Panc1 (cell line): ENCODE results near the gene MYL5. TPM values are rescaled to one million over a fixed set of nuclear protein-coding genes. Genes with fewer than 3 reads are reported as not detected.
A peak's percentile ranks its signal among the peaks of the same experiment; 100 is the strongest.

ENCODE experiments used
- ATAC-seq: fragments of 200-7000 bp; cut with Tn5 transposase; 2 replicates; pipeline ENCODE4 v1.9.1; 2020; ENCODE audit warnings: mild to moderate bottlenecking, moderate library complexity
- BruUV-seq: library from RNA; stranded (reverse); fragments of 400-500 nt; replicated peaks from 2 replicates; lab custom pipeline; 2021; lab: Mats Ljungman, UMichigan
- CTCF ChIA-PET: fragments of 300-600 bp; sonication (Branson Sonifier 250); formaldehyde crosslinking; loops from one replicate; lab custom pipeline; 2022; ENCODE audit warnings: antibody characterized with exemption; lab: Charles Lee
- POLR2A ChIA-PET: fragments of 300-600 bp; sonication (Branson Sonifier 250); formaldehyde crosslinking; loops from one replicate; lab custom pipeline; 2022; ENCODE audit warnings: antibody characterized with exemption; lab: Charles Lee
- DNase-seq: peaks from one replicate; pipeline ENCODE4 v3.0.0-alpha.2; 2010; ENCODE audit warnings: low read depth, low spot score
- H3K27ac ChIP-seq: 2 replicates; pipeline ENCODE4 v1.5.1; 2011; ENCODE audit warnings: mild to moderate bottlenecking, low read length, inconsistent platforms
- H3K27me3 ChIP-seq: fragments of 200-500 bp; sonication (Bioruptor generic); 2 replicates; pipeline ENCODE4 v1.6.0; 2014; ENCODE audit warnings: low read length, inconsistent platforms; ENCODE audit not compliant: control insufficient read depth, insufficient read depth
- H3K36me3 ChIP-seq: fragments of 200-500 bp; sonication (Bioruptor generic); 2 replicates; pipeline ENCODE4 v1.5.1; 2014; ENCODE audit warnings: inconsistent platforms, mild to moderate bottlenecking, low read length, moderate library complexity; ENCODE audit not compliant: control insufficient read depth, insufficient read depth
- H3K4me1 ChIP-seq: 2 replicates; pipeline ENCODE4 v1.5.1; 2011; ENCODE audit warnings: inconsistent platforms, mild to moderate bottlenecking, low read length, moderate library complexity; ENCODE audit not compliant: control insufficient read depth, insufficient read depth
- H3K4me3 ChIP-seq, 2 experiments: 2 replicates each; pipeline ENCODE4 v1.5.1; 2011 to 2012; ENCODE audit warnings: low read depth in 2 of 2, low read length in 2 of 2, mild to moderate bottlenecking in 2 of 2, inconsistent platforms in 1 of 2, moderate library complexity in 1 of 2
- H3K9me3 ChIP-seq: fragments of 200-500 bp; sonication (Bioruptor generic); 2 replicates; pipeline ENCODE4 v1.5.1; 2014; ENCODE audit warnings: low read depth, mild to moderate bottlenecking, inconsistent platforms, low read length, moderate library complexity; ENCODE audit not compliant: control insufficient read depth, insufficient read depth
- POLR2AphosphoS5 ChIP-seq: IDR thresholded peaks from 2 replicates; pipeline ENCODE4 v1.6.1; 2012; ENCODE audit warnings: mild to moderate bottlenecking, low read depth, low read length, moderate library complexity
- SIN3A ChIP-seq: IDR thresholded peaks from 2 replicates; pipeline ENCODE4 v1.6.1; 2012; ENCODE audit warnings: low read depth, mild to moderate bottlenecking, low read length, moderate library complexity, borderline replicate concordance; ENCODE audit not compliant: insufficient read depth
- TCF7L2 ChIP-seq: IDR thresholded peaks from 2 replicates; pipeline ENCODE4 v1.6.1; 2011; ENCODE audit warnings: mild to moderate bottlenecking, low read depth, low read length, inconsistent platforms
- in situ Hi-C: cut with HindIII; loops from 2 replicates; pipeline ENCODE4 v1.10.0; 2016; ENCODE audit warnings: low sequenced_read_pairs, low pct_unique_long_range_greater_than_20kb
- intact Hi-C: fragments of 100-400 bp; cut with micrococcal nuclease; formaldehyde crosslinking; loops from one replicate; pipeline ENCODE4 v1.10.0; 2022; ENCODE audit not compliant: unreplicated experiment
- total RNA-seq: library from RNA; stranded (reverse); gene quantifications from one replicate; pipeline ENCODE4 v1.2.1, GENCODE V29; 2021; ENCODE audit not compliant: unreplicated experiment
- TF ChIP-seq, protein P1 (sequence below): fragments of 450-650 bp; IDR thresholded peaks from 2 replicates; pipeline ENCODE4 v1.5.1; 2017; ENCODE audit warnings: mild to moderate bottlenecking
- TF ChIP-seq, protein P2 (sequence below), 2 experiments: IDR thresholded peaks; 2 replicates each; pipeline ENCODE4 v1.6.1; 2011 to 2012; ENCODE audit warnings: low read depth in 2 of 2, control low read depth in 1 of 2, low read length in 1 of 2, mild to moderate bottlenecking in 1 of 2, moderate library complexity in 1 of 2; ENCODE audit not compliant: insufficient read depth in 1 of 2

The MYL5 gene
- total RNA-seq, 1 experiment from 2014 or later = 12.0 TPM

DNA sequence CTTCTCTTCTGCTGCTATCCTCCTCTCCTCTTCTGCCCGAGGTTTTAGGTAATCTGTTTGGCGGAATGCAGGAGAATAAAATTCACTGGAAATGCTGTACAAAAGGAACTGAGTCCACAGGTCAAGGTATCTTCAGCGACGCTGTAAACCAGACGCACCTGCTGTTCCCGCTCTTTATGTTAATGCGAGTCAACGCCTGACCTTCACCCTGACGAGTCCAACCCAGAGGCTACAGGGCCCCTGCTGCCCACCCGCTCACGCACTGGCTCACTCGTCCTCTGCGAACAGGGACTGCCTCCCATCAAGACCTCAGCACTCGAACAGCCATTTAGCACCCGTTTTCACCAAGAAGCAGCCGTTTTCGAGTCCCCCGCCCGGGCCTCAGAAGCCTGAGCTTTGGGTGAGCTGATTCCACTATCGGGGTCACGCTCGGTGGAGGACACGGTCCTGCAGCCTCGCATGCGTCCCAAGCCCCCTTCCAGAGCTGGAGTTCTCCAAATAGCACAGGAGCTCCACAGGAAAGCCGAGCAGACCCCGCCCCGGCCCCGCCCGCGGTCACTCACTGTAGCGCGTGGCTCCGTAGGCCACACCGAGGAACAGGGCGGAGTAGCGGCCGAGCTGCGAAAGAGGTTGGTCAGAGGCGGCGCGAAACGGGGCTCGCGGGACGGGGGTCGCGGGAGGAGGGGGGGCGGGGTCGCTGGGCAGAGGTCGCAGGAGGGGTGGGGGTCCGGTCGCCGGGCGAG lies 822 bp upstream of the MYL5 start:
- Histone ChIP-seq H3K4me3 (peak overlapping the region; percentile 80 to 84), H3K9me3 (no peaks in the 10 kb centered on the region), H3K27ac (peak overlapping the region; percentile 87), H3K4me1 (peaks cover 8% of the 10 kb centered on the region), H3K36me3 (peaks cover 10% of the 10 kb centered on the region), H3K27me3 (no peaks in the 10 kb centered on the region)
- BruUV-seq = no TSS peak
- in situ Hi-C loops (no loop called here), intact Hi-C loops (no loop called here)
- CTCF ChIA-PET = interaction anchor here (0.9 kb wide), 1 partner anchor 8 kb away, joined by 5 read pairs; no protein-coding TSS in a partner anchor
- peak; percentile 45 for ATAC-seq
- TF ChIP-seq, protein P1, sequence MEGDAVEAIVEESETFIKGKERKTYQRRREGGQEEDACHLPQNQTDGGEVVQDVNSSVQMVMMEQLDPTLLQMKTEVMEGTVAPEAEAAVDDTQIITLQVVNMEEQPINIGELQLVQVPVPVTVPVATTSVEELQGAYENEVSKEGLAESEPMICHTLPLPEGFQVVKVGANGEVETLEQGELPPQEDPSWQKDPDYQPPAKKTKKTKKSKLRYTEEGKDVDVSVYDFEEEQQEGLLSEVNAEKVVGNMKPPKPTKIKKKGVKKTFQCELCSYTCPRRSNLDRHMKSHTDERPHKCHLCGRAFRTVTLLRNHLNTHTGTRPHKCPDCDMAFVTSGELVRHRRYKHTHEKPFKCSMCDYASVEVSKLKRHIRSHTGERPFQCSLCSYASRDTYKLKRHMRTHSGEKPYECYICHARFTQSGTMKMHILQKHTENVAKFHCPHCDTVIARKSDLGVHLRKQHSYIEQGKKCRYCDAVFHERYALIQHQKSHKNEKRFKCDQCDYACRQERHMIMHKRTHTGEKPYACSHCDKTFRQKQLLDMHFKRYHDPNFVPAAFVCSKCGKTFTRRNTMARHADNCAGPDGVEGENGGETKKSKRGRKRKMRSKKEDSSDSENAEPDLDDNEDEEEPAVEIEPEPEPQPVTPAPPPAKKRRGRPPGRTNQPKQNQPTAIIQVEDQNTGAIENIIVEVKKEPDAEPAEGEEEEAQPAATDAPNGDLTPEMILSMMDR = no peak
- TF ChIP-seq SIN3A = no peak
- no peak for TF ChIP-seq POLR2AphosphoS5
- TF ChIP-seq TCF7L2 = no peak
- TF ChIP-seq, protein P2, sequence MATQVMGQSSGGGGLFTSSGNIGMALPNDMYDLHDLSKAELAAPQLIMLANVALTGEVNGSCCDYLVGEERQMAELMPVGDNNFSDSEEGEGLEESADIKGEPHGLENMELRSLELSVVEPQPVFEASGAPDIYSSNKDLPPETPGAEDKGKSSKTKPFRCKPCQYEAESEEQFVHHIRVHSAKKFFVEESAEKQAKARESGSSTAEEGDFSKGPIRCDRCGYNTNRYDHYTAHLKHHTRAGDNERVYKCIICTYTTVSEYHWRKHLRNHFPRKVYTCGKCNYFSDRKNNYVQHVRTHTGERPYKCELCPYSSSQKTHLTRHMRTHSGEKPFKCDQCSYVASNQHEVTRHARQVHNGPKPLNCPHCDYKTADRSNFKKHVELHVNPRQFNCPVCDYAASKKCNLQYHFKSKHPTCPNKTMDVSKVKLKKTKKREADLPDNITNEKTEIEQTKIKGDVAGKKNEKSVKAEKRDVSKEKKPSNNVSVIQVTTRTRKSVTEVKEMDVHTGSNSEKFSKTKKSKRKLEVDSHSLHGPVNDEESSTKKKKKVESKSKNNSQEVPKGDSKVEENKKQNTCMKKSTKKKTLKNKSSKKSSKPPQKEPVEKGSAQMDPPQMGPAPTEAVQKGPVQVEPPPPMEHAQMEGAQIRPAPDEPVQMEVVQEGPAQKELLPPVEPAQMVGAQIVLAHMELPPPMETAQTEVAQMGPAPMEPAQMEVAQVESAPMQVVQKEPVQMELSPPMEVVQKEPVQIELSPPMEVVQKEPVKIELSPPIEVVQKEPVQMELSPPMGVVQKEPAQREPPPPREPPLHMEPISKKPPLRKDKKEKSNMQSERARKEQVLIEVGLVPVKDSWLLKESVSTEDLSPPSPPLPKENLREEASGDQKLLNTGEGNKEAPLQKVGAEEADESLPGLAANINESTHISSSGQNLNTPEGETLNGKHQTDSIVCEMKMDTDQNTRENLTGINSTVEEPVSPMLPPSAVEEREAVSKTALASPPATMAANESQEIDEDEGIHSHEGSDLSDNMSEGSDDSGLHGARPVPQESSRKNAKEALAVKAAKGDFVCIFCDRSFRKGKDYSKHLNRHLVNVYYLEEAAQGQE (IDR thresholded peaks at IDR 0.05; ENCODE audit: insufficient read depth in 1 of 2, low read depth in 2 of 2, low read length in 1 of 2) = no peak
- POLR2A ChIA-PET = interaction anchor here (0.6 kb wide), 1 partner anchor 52 kb away, joined by 3 read pairs; no protein-coding TSS in a partner anchor
- no peak for DNase-seq

DNA sequence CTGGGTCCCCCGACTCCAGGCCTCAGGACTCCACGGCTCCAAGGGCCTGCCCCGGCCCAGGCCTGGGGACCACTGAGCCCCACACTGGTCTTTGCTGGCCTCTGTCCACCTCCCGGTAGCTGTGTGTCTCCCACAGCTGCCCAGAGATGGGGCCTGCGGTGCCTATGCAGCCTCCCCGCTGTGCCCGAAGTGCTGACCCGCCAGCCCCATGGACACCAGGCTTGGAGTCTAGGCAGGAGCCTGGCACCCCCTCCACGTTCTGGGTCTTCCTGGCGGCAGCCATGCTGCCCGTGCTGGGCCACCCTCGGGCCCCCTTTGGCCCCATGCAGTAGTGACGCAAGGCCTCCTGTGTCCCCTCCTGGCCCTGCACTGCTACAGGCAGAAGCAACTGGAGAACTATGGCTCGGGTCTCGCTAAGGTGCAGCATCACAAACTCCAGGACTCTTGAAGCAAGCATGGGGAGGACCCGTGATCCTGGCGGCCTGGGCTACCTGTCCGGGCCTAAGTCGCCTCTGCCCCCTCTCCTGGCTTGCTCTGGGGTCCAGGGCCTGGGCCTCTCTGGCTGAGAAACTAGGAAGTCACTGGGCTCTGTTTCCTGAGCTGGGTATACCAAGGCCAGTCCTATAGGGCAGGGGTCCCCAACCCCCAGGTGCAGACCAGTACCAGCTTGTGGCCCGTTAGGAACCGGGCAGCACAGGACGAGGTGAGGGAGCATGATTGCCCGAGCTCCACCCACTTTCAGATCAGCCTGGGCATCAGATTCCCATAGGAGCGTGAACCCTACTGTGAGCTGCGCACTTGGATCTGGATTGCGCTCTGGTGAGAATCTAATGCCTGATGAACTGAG lies 917 bp downstream of the MYL5 start:
- Histone ChIP-seq H3K9me3 (no peaks in the 10 kb centered on the region), H3K4me3 (peak overlapping the region; percentile 80 to 84), H3K36me3 (peaks cover 10% of the 10 kb centered on the region), H3K27me3 (no peaks in the 10 kb centered on the region), H3K4me1 (peaks cover 8% of the 10 kb centered on the region), H3K27ac (peak overlapping the region; percentile 80)
- in situ Hi-C loops = no loop called here
- ATAC-seq = peak; percentile 17
- DNase-seq = no peak
- intact Hi-C loops = no loop called here
- ChIA-PET POLR2A (no interaction called here), CTCF (interaction anchor here (0.6 kb wide), 1 partner anchor 1345 kb away, joined by 5 read pairs; no protein-coding TSS in a partner anchor)
- TF ChIP-seq, protein P1 = no peak
- TF ChIP-seq SIN3A (no peak), TCF7L2 (no peak), POLR2AphosphoS5 (no peak)
- TF ChIP-seq, protein P2 (IDR thresholded peaks at IDR 0.05; ENCODE audit: insufficient read depth in 1 of 2, low read depth in 2 of 2, low read length in 1 of 2) = no peak
- BruUV-seq = no TSS peak
